Subcutaneous adipose tissue (tissue), 4 donors: Measurements from ENCODE around the gene KRT82. TPM values are rescaled to one million over a fixed set of nuclear protein-coding genes. Genes with fewer than 3 reads are reported as not detected.

Experiments
- CTCF ChIP-seq: fragments of 450-650 bp; IDR thresholded peaks from one replicate; pipeline ENCODE4 v1.5.1; 2016; ENCODE audit warnings: low read depth, mild to moderate bottlenecking, control low read depth, antibody characterized with exemption, moderate library complexity
- total RNA-seq, 4 donors: library from RNA; depleted of rRNA; stranded (reverse); fragments of >200 nt; gene quantifications; one replicate each; pipeline ENCODE4 v1.1.0, GENCODE V29; 2016

The KRT82 gene
- total RNA-seq, 4 donors from 2014 or later = not detected

GRCh38 chr12:52351196-52352059, 54.7 kb downstream of the KRT82 start:
- no peak for TF ChIP-seq CTCF

- TF ChIP-seq CTCF = no peak
Observed at GRCh38 chr12:52350786-52351185, 55.3 kb downstream of the KRT82 start.

GRCh38 chr12:52350021-52350620, 56.0 kb downstream of the KRT82 start:
- TF ChIP-seq CTCF = no peak

- TF ChIP-seq CTCF = no peak
Observed at GRCh38 chr12:52349196-52349595, 56.9 kb downstream of the KRT82 start.

GRCh38 chr12:52347551-52348510, 58.3 kb downstream of the KRT82 start:
- TF ChIP-seq CTCF = no peak

- TF ChIP-seq CTCF = no peak
Observed at GRCh38 chr12:52347016-52347415, 59.1 kb downstream of the KRT82 start.
